ENCODE data around the gene GLT6D1.
"Not testable (repeated sequence)": the region's sequence is repeated elsewhere in the genome, so short reads cannot be mapped to it uniquely, and the experiment has no call there.

The GLT6D1 gene

GRCh38 chr9:135639196-135639595, at the start of gene GLT6D1:
Gene GLT6D1 (minus strand): TSS chr9:135639540. CDS start chr9:135639187, 353 bp downstream.
- DNase-seq: no peak

GRCh38 chr9:135689011-135689410, 49.7 kb upstream of the GLT6D1 start:
- DNase-seq: no peak

- DNase-seq: no peak
Measured at GRCh38 chr9:135687216-135687615, 47.9 kb upstream of the GLT6D1 start.

- no peak for DNase-seq
Measured at GRCh38 chr9:135684691-135685090, 45.4 kb upstream of the GLT6D1 start.

GRCh38 chr9:135683401-135684034, 44.2 kb upstream of the GLT6D1 start:
- DNase-seq: no peak

GRCh38 chr9:135681161-135681560, 41.8 kb upstream of the GLT6D1 start:
- DNase-seq: no peak

GRCh38 chr9:135680056-135680455, 40.7 kb upstream of the GLT6D1 start:
- DNase-seq: no peak

- no peak for DNase-seq
Measured at GRCh38 chr9:135678236-135679017, 39.1 kb upstream of the GLT6D1 start.

- DNase-seq: no peak
Measured at GRCh38 chr9:135677641-135678168, 38.4 kb upstream of the GLT6D1 start.

GRCh38 chr9:135676891-135677290, 37.6 kb upstream of the GLT6D1 start:
- DNase-seq: no peak

GRCh38 chr9:135674977-135675376, 35.6 kb upstream of the GLT6D1 start:
- no peak for DNase-seq

- DNase-seq: no peak
Measured at GRCh38 chr9:135673941-135674340, 34.6 kb upstream of the GLT6D1 start.

- DNase-seq: not testable (repeated sequence)
Measured at GRCh38 chr9:135672786-135673185, 33.4 kb upstream of the GLT6D1 start.

- DNase-seq: no peak
Measured at GRCh38 chr9:135671591-135672041, 32.3 kb upstream of the GLT6D1 start.

- no peak for DNase-seq
Measured at GRCh38 chr9:135670721-135671590, 31.6 kb upstream of the GLT6D1 start.

GRCh38 chr9:135669616-135670285, 30.4 kb upstream of the GLT6D1 start:
- no peak for DNase-seq

- DNase-seq: not testable (repeated sequence)
Measured at GRCh38 chr9:135669018-135669417, 29.7 kb upstream of the GLT6D1 start.

- no peak for DNase-seq
Measured at GRCh38 chr9:135667463-135668001, 28.2 kb upstream of the GLT6D1 start.

GRCh38 chr9:135666534-135667462, 27.5 kb upstream of the GLT6D1 start:
- DNase-seq: no peak

- DNase-seq: no peak
Measured at GRCh38 chr9:135665795-135666189, 26.5 kb upstream of the GLT6D1 start.

All from NCI-H2171 (cell line).